Activated CD4-positive, alpha-beta T cell treated with anti-CD3 and anti-CD28 coated beads, Interleukin-2, amount 10 ng/mL, durations not matched to agents 7 days and 5 days (primary cell): Measurements from ENCODE around the gene PTPRN. TPM values are rescaled to one million over a fixed set of nuclear protein-coding genes. Genes with fewer than 3 reads are reported as not detected.

Experiments
- CTCF ChIA-PET: fragments of 350-600 bp; sonication (Branson Sonifier 250); formaldehyde crosslinking; loops from one replicate; lab custom pipeline; 2021; ENCODE audit warnings: antibody characterized with exemption; lab: Charles Lee
- POLR2A ChIA-PET: fragments of 350-600 bp; sonication (Branson Sonifier 250); formaldehyde crosslinking; loops from one replicate; lab custom pipeline; 2021; ENCODE audit warnings: antibody characterized with exemption; lab: Charles Lee
- DNase-seq: peaks from one replicate; pipeline ENCODE4 v3.0.0-alpha.2; 2020
- H3K27ac Mint-ChIP-seq: one replicate; pipeline ENCODE4 v1.8.0; 2021; ENCODE audit warnings: mild to moderate bottlenecking, moderate library complexity, mixed read lengths
- H3K27me3 Mint-ChIP-seq: one replicate; pipeline ENCODE4 v1.8.0; 2021; ENCODE audit warnings: mixed read lengths
- H3K36me3 Mint-ChIP-seq: one replicate; pipeline ENCODE4 v1.8.0; 2021; ENCODE audit warnings: low read depth, mixed read lengths
- H3K4me1 Mint-ChIP-seq: one replicate; pipeline ENCODE4 v1.8.0; 2021; ENCODE audit warnings: mixed read lengths
- H3K4me3 Mint-ChIP-seq: one replicate; pipeline ENCODE4 v1.8.0; 2021; ENCODE audit warnings: mild to moderate bottlenecking, moderate library complexity, mixed read lengths
- H3K9me3 Mint-ChIP-seq: one replicate; pipeline ENCODE4 v1.8.0; 2021; ENCODE audit warnings: mixed read lengths
- total RNA-seq, 2 experiments: library from RNA; stranded (reverse); gene quantifications; one replicate each; pipeline ENCODE4 v1.2.3, GENCODE V29; 2021

Gene PTPRN
- total RNA-seq, 2 experiments from 2014 or later, result not detected

GRCh38 chr2:219282943-219283581, 26.1 kb downstream of the PTPRN start:
- Mint-ChIP-seq H3K27ac (peak overlapping the region; percentile 4), H3K27me3 (no peaks in the 10 kb centered on the region), H3K4me1 (peaks cover 31% of the 10 kb centered on the region), H3K36me3 (peaks cover 20% of the 10 kb centered on the region), H3K9me3 (no peaks in the 10 kb centered on the region), H3K4me3 (no peak overlapping the region)
- ChIA-PET CTCF (interaction anchor here (0.7 to 15.6 kb wide), 5 partner anchors 12 to 303 kb away, joined by 3 to 194 read pairs (median 3); partner anchors contain the start of gene TUBA4A), POLR2A (no interaction called here)
- no peak for DNase-seq

DNA sequence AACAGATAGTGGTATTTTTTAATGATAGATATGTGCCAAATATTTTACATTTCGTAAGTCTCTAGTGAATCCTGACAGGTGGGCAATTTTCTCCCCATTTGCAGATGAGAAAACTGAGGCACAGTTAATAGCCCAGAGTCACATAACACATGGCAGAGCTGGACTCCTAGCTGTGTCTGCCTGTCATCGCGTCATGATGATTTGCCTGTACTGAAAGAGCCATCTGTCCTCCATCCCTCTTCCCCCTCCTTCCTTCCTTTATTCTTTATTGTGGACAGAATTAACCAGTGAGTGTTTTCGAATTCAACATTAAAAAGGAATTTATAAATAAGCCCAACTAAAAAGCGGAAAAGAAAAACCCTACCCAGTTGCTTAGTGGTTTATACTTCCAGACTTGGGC, 26.8 kb downstream of the PTPRN start:
- CTCF ChIA-PET, result interaction anchor here (1.1 to 15.6 kb wide), 2 partner anchors 13 to 28 kb away, joined by 3 to 194 read pairs; partner anchors contain the start of gene TUBA4A
- Mint-ChIP-seq H3K36me3 (peaks cover 20% of the 10 kb centered on the region), H3K4me1 (peaks cover 38% of the 10 kb centered on the region)

GRCh38 chr2:219281588-219281987, 27.6 kb downstream of the PTPRN start:
- DNase-seq, result no peak
- H3K4me3 Mint-ChIP-seq, result no peak overlapping the region
- H3K36me3 Mint-ChIP-seq, result peaks cover 20% of the 10 kb centered on the region
- H3K27ac Mint-ChIP-seq, result no peak overlapping the region
- peaks cover 41% of the 10 kb centered on the region for H3K4me1 Mint-ChIP-seq
- ChIA-PET POLR2A (no interaction called here), CTCF (interaction anchor here (1.0 to 15.6 kb wide), 2 partner anchors 14 to 89 kb away, joined by 5 to 194 read pairs; no protein-coding TSS in a partner anchor)
- H3K9me3 Mint-ChIP-seq, result no peaks in the 10 kb centered on the region
- no peaks in the 10 kb centered on the region for H3K27me3 Mint-ChIP-seq

More for the DNA sequence above, 26.8 kb downstream of the PTPRN start:
- Mint-ChIP-seq H3K4me3 (no peak overlapping the region), H3K27ac (peak overlapping the region; percentile 62), H3K9me3 (no peaks in the 10 kb centered on the region), H3K27me3 (no peaks in the 10 kb centered on the region)
- no peak for DNase-seq
- POLR2A ChIA-PET, result no interaction called here

DNA sequence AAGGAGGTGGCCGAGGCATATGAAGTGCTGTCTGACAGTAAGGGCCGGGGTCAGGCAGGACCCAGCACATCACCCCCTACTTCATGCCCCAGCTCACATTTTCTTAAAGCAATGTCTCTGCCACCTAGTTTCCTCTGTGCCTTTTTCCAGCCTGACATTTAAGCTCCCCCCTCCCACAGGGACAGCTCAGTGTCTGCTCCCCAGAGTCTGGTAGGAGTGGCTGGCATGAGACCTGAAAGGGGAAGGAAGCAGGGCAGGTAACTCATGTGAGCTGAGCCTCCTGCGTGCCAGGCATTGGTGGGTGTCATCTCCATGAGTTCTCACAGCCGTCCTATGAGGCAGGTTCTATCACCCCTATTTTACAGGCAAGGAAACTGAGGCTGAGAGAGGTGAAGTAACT, 28.6 kb downstream of the PTPRN start:
- ChIA-PET POLR2A (no interaction called here), CTCF (interaction anchor here (1.0 to 15.6 kb wide), 5 partner anchors 15 to 108 kb away, joined by 3 to 194 read pairs (median 5); partner anchors contain the start of genes ABCB6, DNPEP, TUBA4A and TUBA4B)
- Mint-ChIP-seq H3K4me3 (peak overlapping the region; percentile 96), H3K36me3 (peaks cover 20% of the 10 kb centered on the region), H3K4me1 (peaks cover 41% of the 10 kb centered on the region), H3K27me3 (no peaks in the 10 kb centered on the region), H3K27ac (peak overlapping the region; percentile 99), H3K9me3 (no peaks in the 10 kb centered on the region)
- no peak for DNase-seq

DNA sequence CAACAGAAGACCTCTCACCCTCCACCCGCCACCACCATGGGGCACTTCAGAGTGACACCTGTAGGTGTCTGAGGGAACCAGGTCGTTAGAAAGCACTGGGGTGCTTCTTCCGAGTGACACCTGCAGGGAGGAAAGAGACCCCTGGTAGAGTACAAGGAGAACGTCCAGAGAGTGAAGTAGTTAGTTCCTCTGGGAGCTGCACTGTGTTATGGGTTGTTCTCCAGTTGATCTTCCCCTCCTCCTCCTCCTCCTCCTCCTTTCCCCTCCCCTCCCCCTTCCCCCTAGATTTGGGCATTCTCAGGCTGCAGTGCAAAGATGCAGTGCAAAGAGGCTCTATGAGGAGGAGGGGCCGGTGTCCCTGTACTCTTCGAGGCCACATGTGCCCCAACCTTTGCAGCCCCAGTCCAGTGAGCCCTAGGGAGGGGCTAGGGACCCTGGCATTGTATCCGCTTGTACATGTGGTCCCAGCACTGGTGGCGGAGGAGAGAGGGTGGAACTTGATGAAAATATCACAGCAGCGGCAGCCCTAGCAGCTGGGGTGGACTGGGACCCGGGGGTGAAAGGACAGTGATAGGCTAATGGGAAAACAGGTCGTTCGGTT, 29.2 kb downstream of the PTPRN start:
- CTCF ChIA-PET, result interaction anchor here (1.2 to 15.6 kb wide), 6 partner anchors 15 to 108 kb away, joined by 3 to 194 read pairs (median 4); partner anchors contain the start of genes ABCB6, DNPEP, TUBA4A and TUBA4B
- H3K27ac Mint-ChIP-seq, result peak overlapping the region; percentile 99
- peak; percentile 13 for DNase-seq
- H3K36me3 Mint-ChIP-seq, result peaks cover 20% of the 10 kb centered on the region
- H3K4me1 Mint-ChIP-seq, result peaks cover 41% of the 10 kb centered on the region
- POLR2A ChIA-PET, result interaction anchor here (1.6 kb wide), 1 partner anchor 25 kb away, joined by 6 read pairs; no protein-coding TSS in a partner anchor
- peak overlapping the region; percentile 96 for H3K4me3 Mint-ChIP-seq
- no peaks in the 10 kb centered on the region for H3K9me3 Mint-ChIP-seq
- H3K27me3 Mint-ChIP-seq, result no peaks in the 10 kb centered on the region

DNA sequence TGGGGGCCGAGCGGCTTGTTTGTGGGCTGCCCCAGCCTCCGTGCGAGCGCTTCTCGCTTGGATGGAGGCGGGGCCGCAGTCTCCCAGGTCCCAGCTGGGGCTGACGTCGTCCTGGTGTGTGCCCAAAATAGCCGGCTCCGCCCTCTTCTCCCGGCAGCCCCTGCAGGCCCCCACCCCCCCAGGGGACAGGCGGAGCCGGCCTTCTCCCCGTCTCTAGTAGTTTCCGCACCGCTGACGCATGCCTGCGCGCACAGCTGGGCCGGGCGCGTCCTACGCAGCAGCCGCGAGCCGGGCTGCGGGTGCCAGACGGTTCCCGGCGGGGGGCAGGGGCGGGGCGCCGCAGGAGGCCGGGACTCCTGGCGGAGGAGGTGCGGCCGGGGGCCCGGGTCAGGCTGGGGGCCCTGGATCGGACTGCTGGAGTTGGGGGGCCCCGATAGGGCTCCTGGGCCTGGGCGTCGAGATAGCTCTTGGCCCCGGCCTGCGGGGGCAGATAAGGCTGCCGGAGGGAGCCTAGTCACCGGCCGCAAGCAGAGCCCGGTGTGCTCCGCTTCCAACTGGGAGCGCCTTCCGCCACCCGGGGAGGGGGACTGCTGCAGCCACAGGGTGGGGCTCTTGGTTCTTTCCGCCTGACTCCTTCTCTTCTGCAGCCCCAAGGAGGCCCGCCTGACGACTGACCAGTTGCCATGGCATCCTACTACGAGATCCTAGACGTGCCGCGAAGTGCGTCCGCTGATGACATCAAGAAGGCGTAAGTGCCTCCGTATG, 29.9 kb downstream of the PTPRN start, which contains the start of gene DNAJB2:
Gene DNAJB2, plus strand, starts transcription at position 216 of the 765 bp plus-strand sequence. Its CDS starts 468 bp downstream, at position 684.
- H3K4me3 Mint-ChIP-seq, result peak within 1 kb of the TSS; percentile 96
- H3K9me3 Mint-ChIP-seq, result no peaks in the 10 kb centered on the region
- ChIA-PET POLR2A (interaction anchor here (0.9 to 1.6 kb wide), 2 partner anchors 25 to 32 kb away, joined by 6 read pairs; no protein-coding TSS in a partner anchor), CTCF (interaction anchor here (1.2 to 15.6 kb wide), 9 partner anchors 9 to 103 kb away, joined by 3 to 194 read pairs (median 9); partner anchors contain the start of genes CNPPD1, TUBA4A and TUBA4B)
- peak within 1 kb of the TSS; percentile 99 for H3K27ac Mint-ChIP-seq
- DNase-seq, result peak; percentile 99
- H3K36me3 Mint-ChIP-seq, result peaks cover 20% of the 10 kb centered on the region
- H3K4me1 Mint-ChIP-seq, result peaks cover 41% of the 10 kb centered on the region
- H3K27me3 Mint-ChIP-seq, result no peaks in the 10 kb centered on the region

DNA sequence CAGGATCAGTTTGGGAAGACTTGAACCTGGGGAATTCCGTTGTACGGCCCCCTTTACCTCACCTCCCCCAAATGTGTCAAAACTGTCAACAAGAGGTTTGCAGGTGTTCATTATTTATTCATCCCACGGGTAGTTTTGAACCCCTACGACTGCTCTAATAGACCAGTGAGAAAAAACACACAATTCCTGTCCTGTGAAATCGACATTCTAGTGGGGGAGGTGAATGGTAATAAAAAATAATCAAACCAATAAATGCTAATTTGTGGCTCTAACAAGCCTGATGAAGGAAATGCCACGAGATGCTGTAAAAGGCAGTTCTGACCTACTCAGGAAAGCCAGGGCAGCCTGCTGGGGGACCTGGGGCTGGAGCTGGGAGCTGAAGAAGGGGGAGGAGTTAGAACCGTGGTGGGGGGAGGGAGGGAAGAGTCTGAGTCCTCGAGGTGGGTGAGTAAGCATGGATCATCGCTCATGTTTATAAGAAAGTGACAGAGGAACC, 30.5 kb downstream of the PTPRN start:
- peak overlapping the region; percentile 99 for H3K27ac Mint-ChIP-seq
- ChIA-PET POLR2A (interaction anchor here (0.9 to 1.6 kb wide), 2 partner anchors 24 to 31 kb away, joined by 6 read pairs; no protein-coding TSS in a partner anchor), CTCF (interaction anchor here (0.5 to 15.6 kb wide), 11 partner anchors 8 to 110 kb away, joined by 3 to 194 read pairs (median 8); partner anchors contain the start of genes CNPPD1, TUBA4A and TUBA4B)
- H3K36me3 Mint-ChIP-seq, result peaks cover 18% of the 10 kb centered on the region
- peaks cover 41% of the 10 kb centered on the region for H3K4me1 Mint-ChIP-seq
- no peak for DNase-seq
- H3K4me3 Mint-ChIP-seq, result peak overlapping the region; percentile 96
- no peaks in the 10 kb centered on the region for H3K9me3 Mint-ChIP-seq
- no peaks in the 10 kb centered on the region for H3K27me3 Mint-ChIP-seq

- H3K36me3 Mint-ChIP-seq, result peaks cover 15% of the 10 kb centered on the region
- H3K9me3 Mint-ChIP-seq, result no peaks in the 10 kb centered on the region
- H3K27ac Mint-ChIP-seq, result peak overlapping the region; percentile 99
- H3K4me3 Mint-ChIP-seq, result peak overlapping the region; percentile 58
- ChIA-PET CTCF (interaction anchor here (0.5 to 15.6 kb wide), 13 partner anchors 7 to 111 kb away, joined by 3 to 194 read pairs (median 7); partner anchors contain the start of genes CNPPD1, TUBA4A and TUBA4B), POLR2A (interaction anchor here (1.6 kb wide), 1 partner anchor 23 kb away, joined by 6 read pairs; no protein-coding TSS in a partner anchor)
- no peaks in the 10 kb centered on the region for H3K27me3 Mint-ChIP-seq
- H3K4me1 Mint-ChIP-seq, result peaks cover 39% of the 10 kb centered on the region
- peak; percentile 76 for DNase-seq
These were observed 31.2 kb downstream of the PTPRN start for GRCh38 chr2:219277703-219278654.

DNA sequence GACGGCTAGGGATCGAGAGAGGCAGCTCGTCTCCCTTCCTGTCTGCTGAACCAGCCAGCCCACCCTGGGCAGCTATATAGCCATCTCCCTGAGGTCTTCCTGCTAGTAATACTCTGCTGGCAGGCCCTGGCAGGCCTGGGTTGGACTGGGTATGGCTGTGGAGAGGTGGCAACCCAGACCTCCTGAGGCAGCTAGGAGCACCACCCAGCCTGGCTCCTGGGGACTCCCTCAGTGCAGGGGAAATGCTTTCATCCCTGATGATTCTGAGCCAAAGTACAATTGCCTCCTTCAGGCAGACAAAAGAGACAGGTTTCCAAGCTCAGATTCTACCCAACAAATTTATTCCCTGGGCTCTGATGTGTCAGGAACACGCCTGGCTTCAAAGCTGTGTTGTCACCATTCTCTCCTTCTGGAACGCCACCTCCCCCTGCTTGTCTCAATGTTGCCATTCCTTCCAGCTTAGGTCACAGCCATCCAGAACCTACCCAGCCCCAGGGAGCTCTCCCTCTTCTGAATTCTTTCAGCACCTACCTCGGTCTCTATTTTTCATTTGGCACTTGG, 34.8 kb downstream of the PTPRN start:
- no peak overlapping the region for H3K27ac Mint-ChIP-seq
- no peak overlapping the region for H3K4me3 Mint-ChIP-seq
- no peaks in the 10 kb centered on the region for H3K9me3 Mint-ChIP-seq
- POLR2A ChIA-PET, result no interaction called here
- no peaks in the 10 kb centered on the region for H3K36me3 Mint-ChIP-seq
- no peaks in the 10 kb centered on the region for H3K27me3 Mint-ChIP-seq
- CTCF ChIA-PET, result interaction anchor here (1.2 to 15.6 kb wide), 2 partner anchors 13 to 21 kb away, joined by 8 to 194 read pairs; no protein-coding TSS in a partner anchor
- peaks cover 20% of the 10 kb centered on the region for H3K4me1 Mint-ChIP-seq
- DNase-seq, result no peak

- H3K36me3 Mint-ChIP-seq, result no peaks in the 10 kb centered on the region
- CTCF ChIA-PET, result interaction anchor here (1.2 to 15.6 kb wide), 2 partner anchors 12 to 22 kb away, joined by 8 to 194 read pairs; no protein-coding TSS in a partner anchor
- POLR2A ChIA-PET, result no interaction called here
These were observed 35.3 kb downstream of the PTPRN start for GRCh38 chr2:219273937-219274336.

More at GRCh38 chr2:219273937-219274336, 35.3 kb downstream of the PTPRN start:
- DNase-seq, result no peak
- Mint-ChIP-seq H3K27me3 (no peaks in the 10 kb centered on the region), H3K4me1 (peaks cover 19% of the 10 kb centered on the region), H3K4me3 (no peak overlapping the region), H3K9me3 (no peaks in the 10 kb centered on the region), H3K27ac (no peak overlapping the region)
